ENCODE measurements around the gene BGN.

Gene BGN

DNA sequence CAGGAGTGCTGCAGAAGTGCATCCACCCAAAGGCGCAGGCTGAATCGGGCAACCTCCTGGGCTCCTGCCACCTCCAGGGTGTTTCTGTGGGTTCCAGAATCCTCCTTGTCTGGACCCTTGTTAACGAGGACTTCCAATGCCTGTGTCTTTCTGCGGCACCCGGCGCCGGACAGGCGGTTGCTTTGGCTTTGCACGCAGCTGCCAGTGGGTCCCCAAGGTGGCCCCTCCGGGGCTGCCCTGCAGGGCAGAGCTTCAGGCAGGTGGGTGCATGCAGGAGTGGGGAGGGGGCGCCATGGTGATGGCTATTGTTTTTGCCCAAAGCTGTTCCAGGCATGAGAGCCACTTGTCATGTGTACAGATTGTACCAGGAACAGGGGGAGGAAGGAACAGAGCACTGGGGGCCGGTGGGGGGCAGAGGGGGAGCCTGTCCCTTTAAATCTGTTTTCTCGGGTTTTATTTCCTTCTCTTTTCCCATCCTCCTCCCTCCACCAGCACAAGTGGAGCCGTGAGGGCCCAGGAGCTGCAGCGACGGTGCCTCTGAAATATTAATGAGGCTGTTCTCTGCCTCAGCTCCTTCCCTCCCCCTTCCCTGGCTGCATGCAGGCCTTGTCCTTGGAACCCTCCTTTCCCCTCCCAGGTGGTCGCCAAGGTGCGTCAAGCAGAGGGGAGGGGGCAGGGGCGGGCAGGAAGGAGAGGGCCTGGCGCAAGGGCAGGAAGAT is 35.8 kb downstream of the BGN start:
- no peak for DNase-seq (ENCODE audit: low read depth)

DNA sequence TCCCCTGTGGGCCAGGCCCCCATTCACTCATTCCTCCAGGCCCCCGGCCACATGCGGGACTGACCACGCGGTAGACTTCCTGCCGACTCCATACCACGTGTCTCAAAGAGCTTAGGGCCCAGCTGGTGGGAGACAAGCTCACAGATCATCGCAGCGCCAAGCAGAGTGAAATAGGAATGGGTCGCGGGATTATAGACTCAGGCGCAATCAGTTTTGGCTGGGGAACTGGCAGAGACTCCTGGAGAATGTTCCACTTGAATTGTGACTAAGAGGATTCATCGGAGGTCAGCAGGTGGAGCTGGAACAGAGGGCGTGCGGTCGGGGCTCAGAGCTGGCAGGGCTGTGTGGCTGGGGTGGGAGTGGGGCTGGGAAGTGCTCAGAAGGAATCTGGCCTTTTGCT is 38.3 kb downstream of the BGN start:
- DNase-seq (ENCODE audit: low read depth), result no peak

DNA sequence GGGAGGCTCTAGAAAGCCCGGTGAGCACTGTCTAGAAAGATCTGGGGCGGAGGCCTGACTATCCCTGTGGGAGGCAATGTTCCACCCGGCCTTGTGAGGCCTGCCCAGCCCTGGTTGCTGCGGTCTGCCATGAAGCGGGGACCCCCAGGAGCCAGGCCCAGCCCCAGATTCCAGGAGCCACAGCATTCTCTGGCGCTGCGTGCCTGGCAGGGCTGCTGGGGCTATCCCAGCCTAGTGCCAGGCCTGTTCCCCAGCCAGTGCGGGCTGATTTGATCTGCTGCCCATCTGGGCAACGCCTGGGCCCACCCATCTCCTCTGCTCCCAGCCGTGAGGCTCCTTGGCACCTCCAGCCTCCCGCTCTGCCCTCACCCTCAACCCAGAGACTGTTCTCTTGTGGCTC is 42.3 kb downstream of the BGN start:
- DNase-seq (ENCODE audit: low read depth), result no peak

DNA sequence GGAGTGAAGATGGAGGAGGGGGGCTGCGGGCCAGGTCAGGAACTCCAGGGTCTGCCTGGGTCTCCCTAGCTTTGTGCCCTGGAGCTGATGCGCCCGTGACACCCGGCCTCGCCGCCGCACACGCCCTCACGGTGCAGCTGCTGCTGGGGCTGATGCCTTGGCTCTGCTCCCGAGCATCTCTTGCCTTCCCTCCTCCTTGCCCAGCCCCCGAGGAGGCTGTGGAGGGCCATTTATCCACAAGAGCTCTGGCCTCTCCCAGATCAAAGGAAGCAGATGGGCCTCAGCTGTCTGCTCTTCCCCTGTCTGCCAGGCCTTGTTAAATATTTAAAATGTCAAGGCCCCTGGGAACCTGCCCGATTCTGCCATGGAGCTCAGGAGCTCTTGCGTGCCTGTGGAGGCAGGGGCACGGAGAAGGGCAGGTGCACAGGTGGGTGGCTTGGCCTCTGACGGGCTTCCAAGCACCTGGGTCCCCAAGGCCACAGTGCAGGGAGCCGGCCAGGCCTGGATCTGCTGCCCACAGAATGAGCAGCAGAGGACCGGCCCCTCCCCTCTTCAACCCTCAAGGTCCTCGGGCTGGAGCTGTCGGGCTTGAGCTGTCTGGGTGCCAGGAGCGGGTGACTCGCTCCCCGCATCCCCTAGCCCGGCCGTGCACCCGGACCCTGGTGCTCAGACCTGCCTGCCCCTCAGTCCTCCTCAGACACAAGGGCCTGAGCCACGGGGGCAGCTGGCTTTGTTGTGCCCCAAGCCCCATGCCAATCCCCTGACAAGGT is 42.9 kb downstream of the BGN start:
- no peak for DNase-seq (ENCODE audit: low read depth)

DNA sequence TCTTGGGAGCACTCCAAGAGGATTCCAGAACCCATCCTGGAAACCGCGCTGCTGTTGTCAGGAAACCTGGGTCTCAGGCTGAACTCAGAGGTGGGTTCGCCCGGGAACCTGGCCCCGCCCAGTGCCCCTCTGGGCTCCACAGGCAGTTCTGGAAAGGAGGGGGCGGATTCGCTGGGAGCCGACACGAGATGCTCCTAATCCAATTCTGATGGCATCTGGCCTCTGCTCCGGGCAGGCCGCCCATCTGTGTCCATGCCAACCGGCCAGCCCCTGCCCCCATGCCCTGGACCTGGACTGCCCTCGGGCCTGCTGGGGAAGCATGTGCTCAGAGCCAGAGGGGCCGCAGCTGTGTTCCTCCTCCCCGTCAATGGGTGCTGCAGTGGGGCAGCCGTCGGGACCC is 43.6 kb downstream of the BGN start:
- no peak for DNase-seq (ENCODE audit: low read depth)

DNA sequence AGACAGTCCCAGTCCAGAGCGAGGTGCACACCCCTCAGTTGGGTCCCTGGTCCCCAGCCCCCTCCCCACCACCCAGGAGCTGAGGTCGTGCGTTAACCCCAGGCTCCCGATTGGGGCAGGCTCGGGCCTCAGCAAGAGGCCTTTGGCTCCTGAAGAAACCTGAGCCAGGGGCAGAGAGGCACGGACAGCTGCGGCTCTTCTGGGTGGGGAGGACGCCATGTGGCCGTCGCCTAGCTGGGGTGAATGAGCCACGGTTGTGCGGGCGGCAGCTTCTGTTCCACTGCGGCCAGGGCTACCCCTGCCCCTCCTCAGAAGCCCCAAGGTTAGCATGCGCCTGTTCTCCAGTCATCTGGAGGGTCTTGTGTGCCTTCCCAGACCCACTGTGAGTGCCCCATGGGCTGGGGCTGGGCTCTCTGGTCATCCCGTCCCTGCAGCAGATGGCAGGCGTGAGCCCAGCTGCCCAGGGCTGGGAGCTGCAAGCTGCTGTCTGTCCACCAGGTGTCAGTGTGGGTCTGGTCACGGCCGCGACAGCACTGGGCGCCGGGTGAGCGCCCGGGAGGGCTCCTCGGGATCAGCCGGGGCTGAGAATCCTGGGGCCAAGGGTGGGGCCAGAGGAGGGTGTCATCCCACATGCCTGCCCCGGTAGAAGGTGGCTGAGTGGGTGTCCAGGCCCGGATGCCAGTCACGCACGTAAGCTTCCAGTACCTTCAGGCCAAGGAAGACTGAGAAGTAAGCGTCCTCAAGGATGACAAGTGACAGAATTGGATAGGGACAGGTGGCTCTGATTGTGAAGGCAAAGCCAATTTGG is 44.6 kb downstream of the BGN start:
- no peak for DNase-seq (ENCODE audit: low read depth)

DNA sequence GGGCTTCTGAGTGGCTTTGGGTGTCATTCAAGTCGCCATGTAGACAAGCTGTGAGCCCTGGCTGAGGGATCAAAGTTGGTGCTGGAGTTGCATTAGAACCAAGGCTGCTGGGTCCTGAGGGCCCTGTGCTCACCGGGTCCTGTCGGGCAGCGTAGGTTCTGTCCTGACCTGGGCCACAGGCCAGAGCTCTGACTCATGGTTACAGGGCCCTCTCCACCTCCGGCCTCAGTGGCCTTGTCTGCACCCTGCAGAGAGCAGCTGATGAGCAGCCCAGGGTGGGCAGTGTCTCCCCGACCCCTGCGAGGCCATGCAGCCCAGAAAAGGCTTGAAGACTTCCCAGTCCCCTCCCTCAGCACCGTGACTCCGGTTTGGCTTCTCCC is 45.2 kb downstream of the BGN start:
- no peak for DNase-seq (ENCODE audit: low read depth)

DNA sequence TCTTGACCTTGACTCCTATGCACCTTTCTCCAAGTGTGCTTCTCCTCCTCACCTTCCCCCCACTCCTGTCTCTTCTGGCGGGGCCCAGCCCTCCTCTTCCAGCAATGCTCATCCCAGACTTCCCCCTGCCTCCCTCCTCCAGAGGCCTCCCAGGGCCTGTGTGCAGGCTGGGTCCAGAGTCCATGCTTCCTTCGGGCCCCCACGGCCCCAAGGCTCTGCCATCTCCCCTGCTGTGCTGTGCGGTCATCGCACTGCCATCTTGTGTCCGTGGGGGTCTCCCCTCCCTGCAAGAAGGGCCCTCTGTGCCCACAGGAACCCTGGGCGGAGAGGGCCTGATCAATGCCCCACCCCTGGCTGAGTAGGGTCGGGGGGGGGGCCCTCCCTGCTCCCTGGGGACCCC is 49.9 kb downstream of the BGN start:
- no peak for DNase-seq (ENCODE audit: low read depth)

DNA sequence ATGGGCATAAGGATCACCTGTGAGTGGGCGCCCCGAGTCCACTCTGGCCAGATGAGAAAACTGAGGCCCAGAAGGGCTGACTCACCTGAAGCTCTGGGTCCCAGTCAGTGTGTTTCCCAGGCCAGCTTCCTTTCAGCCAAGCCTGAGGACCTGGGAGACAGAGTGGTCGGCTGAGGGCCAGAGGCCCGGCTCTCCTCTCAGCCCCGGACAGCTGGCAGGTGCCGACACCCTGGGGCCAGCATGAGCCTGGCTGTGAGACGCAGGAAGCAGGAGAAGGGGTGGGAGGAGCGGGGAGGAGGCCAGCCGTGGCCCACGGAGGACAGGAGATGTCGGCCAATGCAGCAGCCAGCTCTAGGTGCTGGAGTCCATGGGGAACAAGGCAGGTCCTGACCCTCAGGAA is 51.6 kb downstream of the BGN start:
- no peak for DNase-seq (ENCODE audit: low read depth)

DNA sequence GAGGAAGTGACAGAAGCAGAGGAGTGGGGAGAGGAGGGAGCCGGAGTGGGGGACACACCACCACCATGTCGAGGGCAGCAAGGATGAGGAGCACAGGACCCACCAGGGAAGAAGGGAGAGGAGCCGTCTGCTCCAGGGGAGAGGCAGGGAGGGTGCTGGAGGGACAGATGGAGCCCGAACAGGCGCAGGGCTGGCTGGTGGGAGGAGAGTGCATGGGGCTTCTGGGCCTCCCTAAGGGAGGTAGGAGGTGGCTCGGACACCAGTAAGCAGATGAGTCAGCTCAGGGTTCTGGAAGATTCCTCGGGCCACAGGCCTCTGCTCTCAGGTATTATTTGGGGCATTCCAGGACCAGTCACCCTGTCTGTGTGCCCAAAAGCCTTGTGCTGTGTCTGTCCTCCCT is 52.4 kb downstream of the BGN start:
- DNase-seq (ENCODE audit: low read depth), result no peak

DNA sequence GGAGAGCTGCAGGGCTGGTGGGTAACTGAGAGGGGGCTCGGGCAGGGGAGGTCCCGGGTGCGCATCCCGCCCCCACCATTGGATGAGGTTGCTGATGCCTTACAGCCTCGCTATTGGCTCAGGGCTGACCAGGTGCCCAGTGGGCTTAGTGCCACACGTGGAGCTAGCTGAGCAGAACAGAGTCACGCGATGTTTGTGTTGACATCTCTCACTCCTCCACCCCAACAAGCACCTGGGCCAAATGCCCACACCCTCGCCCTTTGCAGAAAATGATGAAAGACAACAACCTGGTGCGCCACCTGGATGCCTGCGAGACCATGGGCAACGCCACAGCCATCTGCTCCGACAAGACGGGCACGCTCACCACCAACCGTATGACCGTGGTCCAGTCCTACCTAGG is 54.5 kb downstream of the BGN start:
- no peak for DNase-seq (ENCODE audit: low read depth)

DNA sequence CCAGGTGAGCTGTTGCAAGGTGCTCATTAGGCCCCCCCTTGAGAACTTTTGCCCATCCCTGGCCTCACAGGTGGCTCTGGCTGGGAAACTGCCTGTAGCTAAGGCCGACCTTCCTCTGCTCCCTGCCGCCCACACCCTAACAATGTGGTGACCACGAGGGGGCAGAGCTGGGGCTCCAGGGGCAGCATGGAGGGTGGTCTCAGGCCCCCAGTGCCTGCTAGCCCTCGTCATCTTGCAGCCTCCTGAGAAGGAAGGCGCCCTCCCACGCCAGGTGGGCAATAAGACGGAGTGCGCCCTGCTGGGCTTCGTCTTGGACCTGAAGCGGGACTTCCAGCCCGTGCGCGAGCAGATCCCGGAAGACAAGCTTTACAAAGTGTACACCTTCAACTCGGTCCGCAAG is 55.0 kb downstream of the BGN start:
- DNase-seq (ENCODE audit: low read depth), result no peak

DNA sequence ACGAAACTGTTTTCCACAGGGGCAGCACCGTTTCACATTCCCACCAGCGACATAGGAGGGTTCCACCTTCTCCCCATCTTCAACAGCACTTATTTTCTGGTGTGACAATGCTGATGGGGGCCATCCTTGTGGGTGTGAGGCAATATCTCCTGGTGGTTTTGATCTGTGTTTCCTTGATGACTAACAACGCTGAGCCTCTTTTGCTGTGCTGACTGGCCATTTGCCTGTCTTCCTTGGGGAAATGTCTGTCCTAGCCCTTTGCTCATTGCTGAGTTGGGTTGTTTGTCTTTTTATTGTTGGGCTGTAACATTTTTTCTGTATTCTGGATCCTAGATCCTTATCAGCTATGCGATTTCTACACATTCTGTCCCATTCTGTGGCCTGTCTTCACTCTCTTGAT is 56.4 kb downstream of the BGN start:
- DNase-seq (ENCODE audit: low read depth), result no peak

DNA sequence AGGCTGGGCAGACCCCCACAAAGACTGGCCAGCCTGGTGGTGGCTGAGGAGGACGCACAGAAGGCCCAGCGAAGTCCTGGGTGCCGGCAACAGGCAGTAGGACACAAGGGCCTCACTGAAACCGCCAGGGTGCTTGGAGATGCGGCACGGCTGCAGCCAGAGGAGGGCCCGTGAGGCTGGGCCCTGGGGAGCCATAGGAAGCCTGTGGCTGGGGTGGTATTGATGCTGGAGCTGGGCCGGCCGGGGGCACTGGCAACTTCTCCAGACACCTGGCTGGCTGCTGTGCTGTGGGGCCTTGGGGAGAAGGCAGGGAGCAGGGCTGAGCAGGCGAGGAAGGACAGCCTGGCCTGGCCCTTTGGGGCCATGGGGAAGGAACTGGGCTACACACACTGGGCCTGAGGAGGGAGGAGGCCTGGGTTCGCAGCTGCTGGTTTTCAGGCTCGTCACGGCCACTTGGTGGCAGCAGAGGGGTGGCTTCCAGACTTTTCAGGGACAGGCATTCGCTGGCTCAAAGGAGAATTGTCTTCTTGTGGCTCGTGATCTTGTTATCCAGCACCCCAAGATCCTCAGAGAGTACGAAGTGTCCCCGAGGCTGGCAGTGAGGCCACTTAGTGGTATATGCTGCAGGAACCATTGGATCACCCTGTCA is 59.9 kb downstream of the BGN start:
- no peak for DNase-seq (ENCODE audit: low read depth)

DNA sequence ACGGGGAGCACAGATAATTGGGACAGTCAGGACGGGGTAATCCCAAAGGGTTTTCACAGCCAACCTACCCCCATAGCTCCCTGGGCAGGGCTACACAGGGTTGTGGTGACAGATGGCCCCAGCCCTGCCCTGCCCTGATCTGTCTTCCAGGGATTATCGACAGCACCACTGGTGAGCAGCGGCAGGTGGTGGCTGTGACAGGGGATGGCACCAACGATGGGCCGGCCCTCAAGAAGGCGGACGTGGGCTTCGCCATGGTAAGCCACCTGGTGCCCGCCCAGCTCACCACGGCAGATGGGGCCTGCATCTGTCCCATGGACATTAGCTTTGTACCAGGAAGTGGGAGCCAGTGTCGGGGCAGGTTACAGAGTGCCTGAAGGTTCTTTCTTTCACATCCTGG is 62.0 kb downstream of the BGN start:
- DNase-seq (ENCODE audit: low read depth), result no peak

DNA sequence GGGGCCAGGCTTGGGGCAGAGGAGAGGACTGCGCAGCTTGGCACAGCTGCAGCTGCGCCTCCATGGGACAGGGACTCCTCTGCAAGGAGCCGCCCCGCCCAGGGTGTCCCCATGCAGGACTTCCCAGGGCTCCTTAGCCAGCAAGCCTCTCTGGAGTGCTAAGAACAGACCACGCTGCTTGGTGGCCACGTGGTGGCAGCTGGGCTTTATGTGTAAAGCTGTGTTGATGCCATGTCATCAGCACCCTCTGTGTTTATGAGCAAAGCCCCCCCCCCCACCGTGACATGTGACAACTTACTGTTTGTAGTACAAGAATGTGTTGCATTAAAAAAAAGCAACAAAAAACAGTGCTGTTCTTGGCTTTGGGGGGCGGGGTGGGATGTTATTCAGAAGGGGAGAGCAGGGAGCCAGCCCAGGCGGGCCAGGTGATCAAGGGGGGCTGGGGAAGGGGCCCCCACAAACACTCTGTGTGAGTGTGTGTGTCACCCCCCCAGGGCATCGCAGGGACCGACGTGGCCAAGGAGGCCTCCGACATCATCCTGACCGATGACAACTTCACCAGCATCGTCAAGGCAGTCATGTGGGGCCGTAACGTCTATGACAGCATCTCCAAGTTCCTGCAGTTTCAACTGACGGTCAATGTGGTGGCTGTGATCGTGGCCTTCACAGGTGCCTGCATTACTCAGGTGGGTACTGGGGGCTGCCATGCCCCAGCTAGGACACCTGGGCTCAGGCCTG is 63.0 kb downstream of the BGN start:
- no peak for DNase-seq (ENCODE audit: low read depth)
